CD4-positive, alpha-beta T cell treated with Interleukin-15 for 4 hours (primary cell): ENCODE measurements around the gene MB21D2.

Source experiments
- DNase-seq: peaks from one replicate; pipeline ENCODE4 v3.0.0-alpha.2; 2020; ENCODE audit warnings: low spot score

Gene MB21D2

GRCh38 chr3:192921793-192922192 is 4.1 kb upstream of the MB21D2 start:
- DNase-seq = no peak

GRCh38 chr3:192920411-192920810 is 2.8 kb upstream of the MB21D2 start:
- no peak for DNase-seq

DNA sequence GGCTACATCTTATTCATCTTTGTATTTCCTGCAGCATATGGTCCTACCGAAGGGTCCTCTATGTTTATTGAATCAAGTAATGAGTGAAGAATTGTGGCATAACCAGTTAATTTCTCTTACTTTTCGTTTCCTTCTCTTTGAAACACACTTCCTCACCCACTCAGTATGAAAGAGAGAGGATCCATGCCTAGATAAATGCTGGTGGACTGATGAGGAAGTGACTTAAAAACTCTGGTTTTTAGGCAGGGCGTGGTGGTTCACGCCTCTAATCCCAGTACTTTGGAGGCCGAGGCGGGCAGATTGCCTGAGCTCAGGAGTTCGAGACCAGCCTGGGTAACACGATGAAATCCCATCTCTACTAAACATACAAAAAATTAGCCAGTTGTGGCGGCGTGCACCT is 2.2 kb upstream of the MB21D2 start:
- no peak for DNase-seq

DNA sequence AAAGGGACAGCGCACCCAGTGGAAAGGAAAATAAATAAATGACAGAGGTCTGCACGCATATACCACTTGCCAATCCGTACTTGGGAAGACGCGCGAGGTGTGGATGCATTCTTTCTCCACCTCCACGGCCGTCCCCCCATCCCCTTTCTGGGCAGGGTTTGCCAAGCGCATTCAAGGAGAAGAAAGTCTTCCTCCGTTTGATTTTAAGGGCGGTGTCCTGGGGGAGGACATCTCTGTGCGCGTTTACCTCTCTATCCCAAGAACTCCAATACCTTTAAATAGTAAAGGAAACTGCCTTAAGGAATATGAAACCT is 576 bp upstream of the MB21D2 start:
- DNase-seq = no peak

GRCh38 chr3:192917028-192917403 is 640 bp downstream of the MB21D2 start:
- peak; percentile 21 for DNase-seq

- DNase-seq = no peak
These were observed 1.2 kb downstream of the MB21D2 start for GRCh38 chr3:192916371-192917027.

DNA sequence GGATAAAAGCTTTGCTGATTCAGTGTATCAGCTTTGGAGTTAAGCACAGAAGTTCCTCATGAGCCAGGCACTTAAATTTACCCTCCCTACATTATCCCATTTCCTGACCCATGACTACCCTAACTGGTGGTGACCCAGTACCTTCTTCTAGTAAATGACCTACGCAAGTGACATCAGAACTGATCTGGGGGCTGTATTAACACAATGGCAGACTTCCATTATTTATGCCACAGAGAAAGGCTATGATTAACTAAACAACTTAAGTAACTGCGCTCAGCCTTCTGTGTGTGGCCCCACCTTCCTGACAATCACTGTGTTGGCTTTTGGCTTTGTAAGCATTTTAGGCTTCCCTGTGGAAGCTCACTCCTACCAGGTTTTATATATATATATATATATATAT is 1.9 kb downstream of the MB21D2 start:
- no peak for DNase-seq

GRCh38 chr3:192915304-192915703 is 2.4 kb downstream of the MB21D2 start:
- DNase-seq = no peak

- no peak for DNase-seq
These were observed 2.8 kb downstream of the MB21D2 start for GRCh38 chr3:192914848-192915247.

GRCh38 chr3:192913540-192913939 is 4.1 kb downstream of the MB21D2 start:
- no peak for DNase-seq

DNA sequence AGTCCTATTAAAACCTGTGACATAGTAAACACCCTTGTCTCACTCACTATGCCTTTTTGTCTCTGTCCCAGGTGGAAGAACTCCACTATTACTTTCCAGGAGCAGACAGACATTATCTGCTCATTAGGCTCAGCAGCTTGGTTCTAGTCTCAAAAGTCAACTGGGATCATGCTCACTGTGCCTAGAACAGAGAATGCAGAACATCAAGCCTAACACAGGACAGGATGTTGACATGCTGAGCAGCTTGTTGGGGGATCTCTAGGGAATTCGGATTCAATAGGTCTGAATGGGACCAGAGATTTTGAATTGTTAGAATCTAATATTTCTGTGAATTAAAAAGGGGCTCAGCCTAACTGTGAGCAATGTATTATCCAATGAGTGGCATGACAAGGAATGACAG is 6.4 kb downstream of the MB21D2 start:
- DNase-seq = no peak

- DNase-seq = no peak
These were observed 9.9 kb downstream of the MB21D2 start for GRCh38 chr3:192907784-192908183.

GRCh38 chr3:192906940-192907339 is 10.7 kb downstream of the MB21D2 start:
- DNase-seq = peak; percentile 16

DNA sequence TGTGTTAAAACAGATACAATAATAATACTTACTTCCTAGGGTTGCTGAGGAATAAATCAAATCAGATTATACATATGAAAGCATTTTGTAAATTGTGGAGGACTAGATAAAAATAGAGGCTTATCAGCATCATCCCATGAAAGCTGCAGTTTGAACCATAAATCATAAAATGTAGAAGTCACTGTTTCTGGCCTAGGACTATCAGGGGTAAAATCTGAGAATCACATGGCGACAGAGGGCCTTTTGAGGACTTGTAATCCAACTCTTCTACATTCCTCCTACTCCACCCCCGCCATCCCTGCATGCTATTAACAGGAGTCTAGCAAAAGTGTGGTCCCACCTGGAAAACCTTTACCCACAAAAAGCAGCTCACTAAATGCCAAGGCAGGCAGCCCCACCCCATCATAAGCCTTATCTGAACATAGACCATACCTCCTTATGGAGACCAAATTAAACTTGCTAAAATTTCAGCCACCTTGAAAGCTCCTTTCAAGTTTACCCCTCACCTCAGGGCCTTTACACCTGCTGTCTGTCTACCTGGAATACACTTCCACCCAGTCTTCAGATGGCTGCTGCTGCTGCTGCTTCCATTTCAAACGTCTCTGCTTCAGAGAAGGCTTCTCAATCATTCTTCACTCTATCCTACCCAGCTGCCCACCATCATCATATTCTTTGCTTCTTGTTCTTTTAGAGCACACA is 11.5 kb downstream of the MB21D2 start:
- DNase-seq = no peak

- no peak for DNase-seq
These were observed 12.9 kb downstream of the MB21D2 start for GRCh38 chr3:192904632-192905289.

GRCh38 chr3:192902549-192902948 is 15.1 kb downstream of the MB21D2 start:
- no peak for DNase-seq

GRCh38 chr3:192901435-192901834 is 16.2 kb downstream of the MB21D2 start:
- DNase-seq = no peak

DNA sequence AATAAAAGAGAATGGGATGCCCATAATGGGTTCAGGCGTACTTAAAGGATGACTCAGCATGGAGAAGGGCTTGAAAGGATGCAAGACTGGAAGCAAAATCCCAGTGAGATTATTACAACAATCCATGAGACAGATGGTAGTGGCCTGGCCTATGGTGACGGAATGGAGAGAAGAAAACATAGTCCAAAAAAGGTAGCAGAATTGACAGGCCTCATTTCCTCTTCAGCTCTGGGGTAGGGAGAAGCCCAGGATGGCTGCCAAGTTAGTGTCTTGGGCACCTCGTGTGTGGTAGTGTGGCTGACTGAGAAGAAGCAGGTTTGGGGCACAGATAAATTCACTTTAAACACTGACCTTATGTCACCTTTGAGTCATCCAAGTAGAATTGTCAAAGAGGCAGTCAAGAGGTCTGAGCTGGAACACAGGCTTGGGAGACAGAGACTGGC is 18.1 kb downstream of the MB21D2 start:
- DNase-seq = peak; percentile 22

- no peak for DNase-seq
These were observed 20.7 kb downstream of the MB21D2 start for GRCh38 chr3:192897005-192897404.

GRCh38 chr3:192896208-192896607 is 21.4 kb downstream of the MB21D2 start:
- no peak for DNase-seq

DNA sequence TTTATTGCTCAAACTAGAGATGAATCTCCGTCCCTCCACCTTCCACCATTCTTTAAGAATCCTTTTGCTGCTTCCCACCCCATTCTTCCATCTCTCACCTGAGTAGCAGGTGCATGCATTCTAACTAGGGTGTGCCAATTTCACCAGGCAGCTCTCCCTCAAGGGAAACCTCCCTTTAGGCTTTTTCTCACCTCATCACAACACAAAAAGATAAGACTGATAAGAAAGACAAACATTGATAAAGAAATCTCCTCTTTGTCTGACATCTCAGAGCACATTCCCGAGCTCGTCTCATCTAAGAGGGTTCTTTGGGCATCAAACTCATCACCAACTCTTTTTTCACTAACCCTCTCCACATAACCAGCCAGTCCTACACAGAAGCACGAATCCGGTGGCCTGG is 23.0 kb downstream of the MB21D2 start:
- no peak for DNase-seq

DNA sequence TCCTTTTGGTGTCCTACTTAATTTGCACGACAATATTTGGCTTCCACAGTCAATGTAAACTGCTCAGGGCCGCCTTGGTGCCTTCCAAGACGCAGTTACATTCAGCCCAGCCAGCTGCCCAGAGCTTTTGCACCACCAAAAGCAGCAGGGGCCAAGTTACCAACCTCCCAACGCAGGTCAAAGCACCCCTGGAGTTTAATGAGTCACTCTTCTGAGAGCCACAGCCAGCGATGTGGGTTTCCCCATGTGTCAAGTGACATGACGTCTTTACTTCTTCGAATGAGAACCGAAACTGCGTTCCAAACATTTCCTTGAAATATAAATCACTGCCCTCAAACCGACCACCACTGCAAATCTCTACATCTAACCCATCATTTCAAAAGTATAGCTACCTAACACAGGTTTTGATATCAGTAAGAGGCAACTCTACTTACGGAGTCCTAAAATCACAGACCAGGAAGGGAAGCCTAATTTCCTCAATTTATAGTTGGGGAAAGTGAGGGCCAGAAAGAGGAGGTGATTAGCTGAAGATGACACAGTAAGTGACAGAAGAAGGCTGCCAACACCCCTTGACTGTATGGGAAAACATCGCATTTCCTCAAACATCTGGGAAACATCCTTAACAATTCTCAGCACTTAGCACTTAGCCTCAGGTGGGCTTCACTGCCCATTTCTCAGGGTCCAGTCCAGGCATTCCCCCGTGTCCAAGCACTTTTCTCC is 24.5 kb downstream of the MB21D2 start:
- DNase-seq = peak; percentile 75
